ENCODE data around the gene KIF5B. TPM values are rescaled to one million over a fixed set of nuclear protein-coding genes. Genes with fewer than 3 reads are reported as not detected.

The KIF5B gene
- total and polyA plus RNA-seq, 10 of the 15 experiments (the other 5 are each of a cell fraction or from before 2014, with no cell fraction given): 14.7 to 47.4 (median 33.1) TPM

- H3K27ac ChIP-seq (ENCODE audit: control insufficient read depth, insufficient read depth): no peak overlapping the region
- no peak overlapping the region for H3K4me3 ChIP-seq
- no TSS peak for BruUV-seq (replicated peaks)
- no peaks in the 10 kb centered on the region for H3K27me3 ChIP-seq (replicated peaks in 1 of 2; ENCODE audit: control insufficient read depth in 2 of 2, insufficient read depth in 2 of 2, low read length in 1 of 2)
- H3K36me3 ChIP-seq (ENCODE audit: control insufficient read depth in 2 of 2, insufficient read depth in 2 of 2, low read length in 1 of 2): peaks cover 2 to 19% of the 10 kb centered on the region in 2 experiments
- H2AFZ ChIP-seq (ENCODE audit: control insufficient read depth, low read depth, low read length): no peak overlapping the region
- DNase-seq (ENCODE audit: low read depth, low spot score) (no peak), ATAC-seq (no peak), FAIRE-seq (no peak)
- H3K9ac ChIP-seq (ENCODE audit: control insufficient read depth, insufficient read depth, low read length): no peak overlapping the region
- peaks cover 6% of the 10 kb centered on the region; the same call in 1 of the 2 replicates for H3K4me1 ChIP-seq (ENCODE audit: control insufficient read depth, insufficient read depth, low read length)
- peaks cover 89% of the 10 kb centered on the region for H3K79me2 ChIP-seq (ENCODE audit: control insufficient read depth, insufficient read depth, low read length)
- 69% methylated on average over 1 of the region's 1 CpG for WGBS (ENCODE audit: insufficient coverage, insufficient replicate concordance, low lambda C conversion rate, missing lambda C conversion rate)
- intact Hi-C loops (cut with micrococcal nuclease; ENCODE audit: unreplicated experiment) (no loop called here), in situ Hi-C loops (cut with MboI) (no loop called here)
- RAD21 ChIA-PET (ENCODE audit: unreplicated experiment): no interaction called here
- H4K20me1 ChIP-seq (ENCODE audit: control insufficient read depth, insufficient read depth): no peaks in the 10 kb centered on the region; the same call in 1 of the 2 replicates
- TF ChIP-seq BCL11A (IDR thresholded peaks at IDR 0.05; ENCODE audit: low read depth, low read length) (no peak), IKZF1 (conservative IDR thresholded peaks at IDR 0.05) (no peak), EP300 (IDR thresholded peaks at IDR 0.05; ENCODE audit: borderline replicate concordance in 1 of 2, control insufficient read depth in 1 of 2, low read depth in 2 of 2, low read length in 2 of 2) (no peak), POLR2AphosphoS5 (IDR thresholded peaks at IDR 0.05; ENCODE audit: low read length) (no peak), TARDBP (IDR thresholded peaks at IDR 0.05; ENCODE audit: borderline replicate concordance) (no peak), MEF2A (IDR thresholded peaks at IDR 0.05; ENCODE audit: insufficient read depth, low read depth, low read length) (no peak), BRCA1 (IDR thresholded peaks at IDR 0.05; ENCODE audit: low read depth, low read length) (no peak)
- POLR2A ChIA-PET: no interaction called here
- no peaks in the 10 kb centered on the region; the same call in 2 of the 3 replicates for H3K9me3 ChIP-seq (replicated peaks; ENCODE audit: control insufficient read depth, insufficient read depth, low read length)
- no peak overlapping the region for H3K4me2 ChIP-seq (ENCODE audit: control insufficient read depth, insufficient read depth)
- SMC1A ChIA-PET (ENCODE audit: uncharacterized antibody, unreplicated experiment): interaction anchor here (1.2 kb wide), 1 partner anchor 127 kb away, joined by 4 read pairs; no protein-coding TSS in a partner anchor
- CTCF ChIA-PET: no interaction called here
Observed at GRCh38 chr10:32048282-32048681, 7.9 kb downstream of the KIF5B start.

DNA sequence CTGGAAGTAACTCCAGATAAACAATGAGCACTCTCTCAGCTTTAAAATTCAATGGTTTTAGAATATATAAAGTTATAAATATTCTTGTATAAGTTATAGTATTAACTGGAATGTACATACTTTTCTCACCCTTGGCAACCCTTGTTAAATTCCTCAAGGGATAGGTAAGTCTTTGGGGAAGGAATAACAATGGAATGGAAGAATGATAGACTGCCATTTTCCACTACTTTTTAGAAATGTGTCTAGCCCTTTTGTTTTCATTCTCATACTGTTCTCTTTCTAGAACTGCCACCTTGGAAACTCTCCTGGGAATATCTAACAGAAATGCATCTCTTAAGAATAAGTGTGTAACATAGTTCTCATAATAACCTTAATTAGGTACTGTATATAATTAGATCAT is 8.3 kb downstream of the KIF5B start:
- Histone ChIP-seq H3K9me3 (replicated peaks; ENCODE audit: control insufficient read depth, insufficient read depth, low read length) (no peaks in the 10 kb centered on the region; the same call in 2 of the 3 replicates), H3K4me2 (ENCODE audit: control insufficient read depth, insufficient read depth) (no peak overlapping the region), H3K4me3 (no peak overlapping the region), H3K27ac (ENCODE audit: control insufficient read depth, insufficient read depth) (no peak overlapping the region), H2AFZ (ENCODE audit: control insufficient read depth, low read depth, low read length) (no peak overlapping the region), H3K79me2 (ENCODE audit: control insufficient read depth, insufficient read depth, low read length) (peaks cover 86% of the 10 kb centered on the region), H3K4me1 (ENCODE audit: control insufficient read depth, insufficient read depth, low read length) (peaks cover 6% of the 10 kb centered on the region; the same call in 1 of the 2 replicates), H3K9ac (ENCODE audit: control insufficient read depth, insufficient read depth, low read length) (no peak overlapping the region), H4K20me1 (ENCODE audit: control insufficient read depth, insufficient read depth) (no peaks in the 10 kb centered on the region; the same call in 1 of the 2 replicates), H3K27me3 (replicated peaks in 1 of 2; ENCODE audit: control insufficient read depth in 2 of 2, insufficient read depth in 2 of 2, low read length in 1 of 2) (no peaks in the 10 kb centered on the region), H3K36me3 (ENCODE audit: control insufficient read depth in 2 of 2, insufficient read depth in 2 of 2, low read length in 1 of 2) (peaks cover 2 to 19% of the 10 kb centered on the region in 2 experiments)
- ChIA-PET RAD21 (ENCODE audit: unreplicated experiment) (no interaction called here), CTCF (no interaction called here), SMC1A (ENCODE audit: uncharacterized antibody, unreplicated experiment) (interaction anchor here (1.2 kb wide), 1 partner anchor 126 kb away, joined by 4 read pairs; no protein-coding TSS in a partner anchor), POLR2A (no interaction called here)
- intact Hi-C loops (cut with micrococcal nuclease; ENCODE audit: unreplicated experiment): no loop called here
- BruUV-seq (replicated peaks): no TSS peak
- ATAC-seq (no peak), DNase-seq (ENCODE audit: low read depth, low spot score) (no peak), FAIRE-seq (no peak)
- in situ Hi-C loops (cut with MboI): no loop called here
- TF ChIP-seq STAT1 (conservative IDR thresholded peaks at IDR 0.05) (no peak), NFYA (IDR thresholded peaks at IDR 0.05; ENCODE audit: borderline replicate concordance, low read depth, low read length) (no peak), CBFB (IDR thresholded peaks at IDR 0.05; ENCODE audit: low read depth) (no peak), RFX5 (IDR thresholded peaks at IDR 0.05; ENCODE audit: low read depth, low read length) (no peak), NBN (IDR thresholded peaks at IDR 0.05) (no peak), HCFC1 (IDR thresholded peaks at IDR 0.05; ENCODE audit: low read length) (no peak), MYB (IDR thresholded peaks at IDR 0.05; ENCODE audit: borderline replicate concordance, low read depth, low read length) (no peak), RCOR1 (conservative IDR thresholded peaks at IDR 0.05; ENCODE audit: low read depth, low read length) (no peak), CREM (IDR thresholded peaks at IDR 0.05; ENCODE audit: low read depth) (no peak), FOXK2 (IDR thresholded peaks at IDR 0.05) (no peak), HDAC6 (IDR thresholded peaks at IDR 0.05; ENCODE audit: unreplicated experiment) (no peak), CHD2 (IDR thresholded peaks at IDR 0.05; ENCODE audit: borderline replicate concordance, low read depth, low read length) (no peak), CHD4 (IDR thresholded peaks at IDR 0.05) (no peak)
- TF ChIP-seq, protein P1, sequence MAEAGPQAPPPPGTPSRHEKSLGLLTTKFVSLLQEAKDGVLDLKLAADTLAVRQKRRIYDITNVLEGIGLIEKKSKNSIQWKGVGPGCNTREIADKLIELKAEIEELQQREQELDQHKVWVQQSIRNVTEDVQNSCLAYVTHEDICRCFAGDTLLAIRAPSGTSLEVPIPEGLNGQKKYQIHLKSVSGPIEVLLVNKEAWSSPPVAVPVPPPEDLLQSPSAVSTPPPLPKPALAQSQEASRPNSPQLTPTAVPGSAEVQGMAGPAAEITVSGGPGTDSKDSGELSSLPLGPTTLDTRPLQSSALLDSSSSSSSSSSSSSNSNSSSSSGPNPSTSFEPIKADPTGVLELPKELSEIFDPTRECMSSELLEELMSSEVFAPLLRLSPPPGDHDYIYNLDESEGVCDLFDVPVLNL (IDR thresholded peaks at IDR 0.05; ENCODE audit: low read depth, low read length): no peak

All from GM12878 (cell line).